Ovary (tissue), 9 donors: Measurements from ENCODE around the gene RAP1A. TPM values are rescaled to one million over a fixed set of nuclear protein-coding genes. Genes with fewer than 3 reads are reported as not detected.

Experiments used
- DNase-seq, 5 donors: peaks; one replicate each; pipeline ENCODE4 v3.0.0-alpha.2; 2019 to 2020
- H3K27ac ChIP-seq, 2 donors: fragments of 200-600 bp; one replicate each; pipeline versions ENCODE4 v1.5.1 to v1.8.0; 2019 to 2022
- H3K27me3 ChIP-seq: fragments of 200-600 bp; one replicate; pipeline ENCODE4 v1.8.0; 2022
- H3K36me3 ChIP-seq: fragments of 200-600 bp; sonication (generic); one replicate; pipeline ENCODE4 v1.5.1; 2019
- H3K4me1 ChIP-seq: one replicate; pipeline ENCODE4 v1.8.1; 2013; ENCODE audit warnings: mild to moderate bottlenecking, moderate library complexity; ENCODE audit not compliant: insufficient read depth
- H3K4me3 ChIP-seq: fragments of 200-600 bp; sonication (generic); one replicate; pipeline ENCODE4 v1.5.1; 2017
- H3K9me3 ChIP-seq, 2 donors: fragments of 200-600 bp in 1 of 2; sonication (generic) in 1 of 2; one replicate each; pipeline versions ENCODE4 v1.5.1 to v1.8.1; 2013 to 2019; ENCODE audit warnings: mild to moderate bottlenecking in 1 of 2, moderate library complexity in 1 of 2
- EP300 ChIP-seq: sonication (generic); formaldehyde crosslinking; IDR thresholded peaks from one replicate; pipeline ENCODE4 v1.6.1; 2017; ENCODE audit warnings: antibody characterized with exemption
- POLR2A ChIP-seq: fragments of 450-650 bp; IDR thresholded peaks from one replicate; pipeline ENCODE4 v1.6.1; 2017; ENCODE audit warnings: antibody characterized with exemption, mild to moderate bottlenecking, moderate library complexity
- WGBS, 3 donors: extraction: QIAGEN DNeasy Blood & Tissue Kit in 1 of 3; methylation state at CpG; one replicate each; pipeline versions ENCODE4 v1.1.5 to v1.1.7; 2013 to 2017; 5-methylcytosine and 5-hydroxymethylcytosine counted together
- intact Hi-C, 4 donors: fragments of 100-400 bp; cut with DNase I; formaldehyde crosslinking; loops; one replicate each; pipeline versions ENCODE4 v1.11.0 to v1.15.1; 2022 to 2023
- polyA plus RNA-seq, 2 donors: library from polyadenylated mRNA; stranded (reverse); fragments of 200-250 nt in 1 of 2; fragments of 350-450 nt in 1 of 2; fragmentation: Illumina TruSeq in 1 of 2; extraction: RNeasy Lipid Tissue Mini Kit (QIAGEN cat#74804) in 1 of 2; gene quantifications; one replicate each; pipeline ENCODE4 v1.2.3, GENCODE V29; 2013 to 2014
- total RNA-seq, 7 donors: library from RNA; depleted of rRNA in 2 of 7; stranded (reverse); fragments of >200 nt in 2 of 7; fragmentation: NEBNext Ultra II Directional in 3 of 7; extraction: Animal tissue kit (Norgen Biotek cat#: 25700) in 3 of 7; gene quantifications; one replicate each; pipeline versions ENCODE4 v1.1.0 to v1.2.4, GENCODE V29; 2016 to 2023
- TF ChIP-seq, protein P1 (sequence below), 3 donors: fragments of 450-650 bp in 2 of 3; fragments of 200-600 bp in 1 of 3; IDR thresholded peaks; one replicate each; pipeline versions ENCODE4 v1.5.1 to v1.8.0; 2016 to 2022; ENCODE audit warnings: antibody characterized with exemption in 3 of 3, mild to moderate bottlenecking in 1 of 3
- donor health status: DM: no; HTN: no; CAD: no; lungs with moderate emphysema.
- donor health status: DM: no; HTN: no; CAD: no.
- donor health status: Bipolar disorder and iron deficiency.
- donor health status: DM: yes; HTN: yes; CAD: no.
- donor health status: DM: no; HTN: no; CAD: no.
- donor health status: DM: yes; HTN: yes; CAD: no.

Gene RAP1A
- total and polyA plus RNA-seq, 9 donors: 22.2 to 118 (median 59.1) TPM

GRCh38 chr1:111571987-111572386 lies 47.6 kb upstream of the RAP1A start:
- Histone ChIP-seq H3K27me3 (no peaks in the 10 kb centered on the region), H3K36me3 (no peaks in the 10 kb centered on the region), H3K27ac (no peak overlapping the region), H3K4me1 (peaks cover 2% of the 10 kb centered on the region), H3K4me3 (no peak overlapping the region), H3K9me3 (no peaks in the 10 kb centered on the region)
- DNase-seq: no peak
- intact Hi-C loops: no loop called here
- WGBS, 3 donors: 2 to 8% (median 6%) methylated on average over 2 of the region's 2 CpGs
- no peak for TF ChIP-seq EP300

GRCh38 chr1:111576547-111576946 lies 43.0 kb upstream of the RAP1A start:
- WGBS, 3 donors: 53 to 62% (median 60%) methylated on average over 7 of the region's 7 CpGs
- intact Hi-C loops: no loop called here

DNA sequence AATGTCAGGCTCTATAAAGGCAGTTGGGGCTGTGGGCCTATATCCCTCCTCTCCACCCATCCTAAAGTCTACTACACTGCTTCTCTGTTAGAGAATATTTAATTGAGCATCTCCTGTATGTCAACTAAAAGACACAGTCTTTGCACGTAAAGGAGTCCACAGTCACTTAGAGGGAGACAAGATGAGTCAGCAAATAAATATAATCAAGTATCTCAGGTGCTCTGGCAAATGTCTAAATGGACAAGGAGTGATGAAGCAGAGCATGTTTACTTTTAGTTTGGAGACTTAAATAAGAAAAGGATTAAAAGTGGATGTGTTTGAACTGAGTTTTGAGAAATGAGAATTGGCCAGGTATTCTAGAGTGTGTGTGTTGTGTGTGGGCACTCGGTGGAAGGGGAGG lies 41.8 kb upstream of the RAP1A start:
- intact Hi-C loops: no loop called here
- TF ChIP-seq EP300 (no peak), POLR2A (no peak)
- TF ChIP-seq, protein P1, sequence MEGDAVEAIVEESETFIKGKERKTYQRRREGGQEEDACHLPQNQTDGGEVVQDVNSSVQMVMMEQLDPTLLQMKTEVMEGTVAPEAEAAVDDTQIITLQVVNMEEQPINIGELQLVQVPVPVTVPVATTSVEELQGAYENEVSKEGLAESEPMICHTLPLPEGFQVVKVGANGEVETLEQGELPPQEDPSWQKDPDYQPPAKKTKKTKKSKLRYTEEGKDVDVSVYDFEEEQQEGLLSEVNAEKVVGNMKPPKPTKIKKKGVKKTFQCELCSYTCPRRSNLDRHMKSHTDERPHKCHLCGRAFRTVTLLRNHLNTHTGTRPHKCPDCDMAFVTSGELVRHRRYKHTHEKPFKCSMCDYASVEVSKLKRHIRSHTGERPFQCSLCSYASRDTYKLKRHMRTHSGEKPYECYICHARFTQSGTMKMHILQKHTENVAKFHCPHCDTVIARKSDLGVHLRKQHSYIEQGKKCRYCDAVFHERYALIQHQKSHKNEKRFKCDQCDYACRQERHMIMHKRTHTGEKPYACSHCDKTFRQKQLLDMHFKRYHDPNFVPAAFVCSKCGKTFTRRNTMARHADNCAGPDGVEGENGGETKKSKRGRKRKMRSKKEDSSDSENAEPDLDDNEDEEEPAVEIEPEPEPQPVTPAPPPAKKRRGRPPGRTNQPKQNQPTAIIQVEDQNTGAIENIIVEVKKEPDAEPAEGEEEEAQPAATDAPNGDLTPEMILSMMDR (IDR thresholded peaks at IDR 0.05): no peak
- DNase-seq: no peak
- no peak overlapping the region for H3K4me3 ChIP-seq
- no peaks in the 10 kb centered on the region for H3K27me3 ChIP-seq
- no peaks in the 10 kb centered on the region for H3K9me3 ChIP-seq
- H3K27ac ChIP-seq: no peak overlapping the region
- peaks cover 1% of the 10 kb centered on the region for H3K4me1 ChIP-seq
- WGBS, 3 donors: 90 to 91% (median 90%) methylated on average over 2 of the region's 2 CpGs
- H3K36me3 ChIP-seq: no peaks in the 10 kb centered on the region

More at GRCh38 chr1:111576547-111576946, 43.0 kb upstream of the RAP1A start:
- Histone ChIP-seq H3K27me3 (no peaks in the 10 kb centered on the region), H3K4me3 (no peak overlapping the region), H3K9me3 (no peaks in the 10 kb centered on the region), H3K27ac (no peak overlapping the region), H3K4me1 (peaks cover 2% of the 10 kb centered on the region), H3K36me3 (no peaks in the 10 kb centered on the region)
- DNase-seq: no peak
- TF ChIP-seq, protein P1 (IDR thresholded peaks at IDR 0.05): no peak
- TF ChIP-seq POLR2A (no peak), EP300 (no peak)

- TF ChIP-seq EP300: no peak
- TF ChIP-seq, protein P1 (IDR thresholded peaks at IDR 0.05): no peak
- no peak for TF ChIP-seq POLR2A
- H3K4me3 ChIP-seq: no peak overlapping the region
- H3K27me3 ChIP-seq: no peaks in the 10 kb centered on the region
- peaks cover 1% of the 10 kb centered on the region for H3K4me1 ChIP-seq
- WGBS, 3 donors: 41 to 63% (median 59%) methylated on average over 2 of the region's 2 CpGs
- no peak for DNase-seq
- H3K9me3 ChIP-seq: no peaks in the 10 kb centered on the region
- no peak overlapping the region for H3K27ac ChIP-seq
- intact Hi-C loops: loop anchor here in 1 of 4 donors (10.0 kb wide), 1 partner anchor 66 kb away; no protein-coding TSS in a partner anchor
- H3K36me3 ChIP-seq: no peaks in the 10 kb centered on the region
Measured at GRCh38 chr1:111581166-111581565, 38.4 kb upstream of the RAP1A start.

DNA sequence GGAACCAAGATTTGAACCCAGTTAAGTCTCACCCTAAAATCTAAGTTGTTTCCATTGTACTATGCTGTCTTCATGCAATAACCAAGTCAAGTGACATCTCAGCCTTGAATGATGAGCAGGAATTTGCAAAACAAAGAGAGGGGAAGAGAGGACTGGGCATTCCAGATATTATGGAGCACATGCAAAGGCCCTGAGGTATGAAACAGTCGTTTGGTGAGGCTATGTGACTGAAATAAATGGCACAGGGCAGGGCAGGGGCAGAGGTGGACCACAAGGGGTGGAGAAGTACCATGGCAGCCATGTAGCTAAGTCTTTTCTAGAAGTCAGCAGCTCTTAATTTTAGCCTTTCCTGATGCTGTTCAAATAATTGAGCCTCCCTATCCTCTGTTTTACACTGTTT lies 37.6 kb upstream of the RAP1A start:
- no peak for TF ChIP-seq POLR2A
- TF ChIP-seq, protein P1 (IDR thresholded peaks at IDR 0.05): no peak
- no peak for TF ChIP-seq EP300
- Histone ChIP-seq H3K4me1 (peaks cover 1% of the 10 kb centered on the region), H3K27me3 (no peaks in the 10 kb centered on the region), H3K36me3 (no peaks in the 10 kb centered on the region), H3K4me3 (no peak overlapping the region), H3K9me3 (no peaks in the 10 kb centered on the region), H3K27ac (no peak overlapping the region)
- 82 to 94% (median 86%) methylated on average over 1 of the region's 1 CpG for WGBS, 3 donors
- DNase-seq: no peak
- intact Hi-C loops: loop anchor here in 1 of 4 donors (10.0 kb wide), 1 partner anchor 67 kb away; no protein-coding TSS in a partner anchor
